ENCODE results near the gene LILRB4. TPM values are rescaled to one million over a fixed set of nuclear protein-coding genes. Genes with fewer than 3 reads are reported as not detected.

Gene LILRB4
- total RNA-seq, 1 experiment from 2014 or later, result not detected

DNA sequence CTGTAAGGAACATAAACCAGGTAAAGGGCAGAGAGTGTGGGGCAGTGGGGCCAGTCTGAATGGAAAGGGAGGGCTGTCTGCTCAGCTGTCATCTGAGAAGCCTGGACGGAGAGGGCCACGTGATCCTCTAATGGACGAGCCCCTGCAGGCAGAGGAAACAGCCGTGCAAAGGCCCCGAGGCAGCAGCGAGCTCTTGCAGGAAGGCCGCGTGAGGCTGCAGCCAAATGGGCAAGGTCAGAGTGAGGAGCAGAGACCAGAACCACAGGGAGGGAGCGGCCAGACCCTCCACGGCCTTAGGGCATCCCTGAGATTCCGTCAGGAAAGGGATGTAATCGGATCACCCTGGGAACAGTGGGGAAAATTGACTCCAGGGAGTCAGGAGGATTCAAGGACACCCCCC lies 4.4 kb downstream of the LILRB4 start:
- ATAC-seq (no peak), DNase-seq (ENCODE audit: low read depth, low spot score) (no peak)
- Histone ChIP-seq H3K27me3 (ENCODE audit: insufficient read depth, low read length) (peaks cover 56% of the 10 kb centered on the region), H3K4me3 (replicated peaks in 1 of 2; ENCODE audit: low read depth in 1 of 2, low read length in 2 of 2) (no peak overlapping the region), H3K9me3 (ENCODE audit: control insufficient read depth in 1 of 2, insufficient read depth in 1 of 2, low read depth in 1 of 2, low read length in 2 of 2) (no peaks in the 10 kb centered on the region), H3K9ac (ENCODE audit: low read length) (no peak overlapping the region), H3K4me2 (ENCODE audit: low read length) (no peak overlapping the region), H4K20me1 (ENCODE audit: insufficient read depth) (no peaks in the 10 kb centered on the region), H3K79me2 (ENCODE audit: insufficient read depth, low read length) (no peaks in the 10 kb centered on the region), H2AFZ (ENCODE audit: low read depth, low read length, poor library complexity, severe bottlenecking) (no peak overlapping the region), H3K9me2 (ENCODE audit: insufficient read depth) (no peaks in the 10 kb centered on the region), H3K27ac (ENCODE audit: low read depth, low read length) (no peak overlapping the region), H3K4me1 (ENCODE audit: control insufficient read depth in 1 of 2, insufficient read depth in 2 of 2, low read length in 2 of 2) (no peaks in the 10 kb centered on the region), H3K36me3 (ENCODE audit: control insufficient read depth in 1 of 2, insufficient read depth in 2 of 2, low read length in 2 of 2) (no peaks in the 10 kb centered on the region)
- POLR2A ChIA-PET, result no interaction called here
- CTCF ChIA-PET, result no interaction called here
- TF ChIP-seq, protein P1, sequence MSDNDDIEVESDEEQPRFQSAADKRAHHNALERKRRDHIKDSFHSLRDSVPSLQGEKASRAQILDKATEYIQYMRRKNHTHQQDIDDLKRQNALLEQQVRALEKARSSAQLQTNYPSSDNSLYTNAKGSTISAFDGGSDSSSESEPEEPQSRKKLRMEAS (IDR thresholded peaks at IDR 0.05), result no peak
- TF ChIP-seq, protein P2, sequence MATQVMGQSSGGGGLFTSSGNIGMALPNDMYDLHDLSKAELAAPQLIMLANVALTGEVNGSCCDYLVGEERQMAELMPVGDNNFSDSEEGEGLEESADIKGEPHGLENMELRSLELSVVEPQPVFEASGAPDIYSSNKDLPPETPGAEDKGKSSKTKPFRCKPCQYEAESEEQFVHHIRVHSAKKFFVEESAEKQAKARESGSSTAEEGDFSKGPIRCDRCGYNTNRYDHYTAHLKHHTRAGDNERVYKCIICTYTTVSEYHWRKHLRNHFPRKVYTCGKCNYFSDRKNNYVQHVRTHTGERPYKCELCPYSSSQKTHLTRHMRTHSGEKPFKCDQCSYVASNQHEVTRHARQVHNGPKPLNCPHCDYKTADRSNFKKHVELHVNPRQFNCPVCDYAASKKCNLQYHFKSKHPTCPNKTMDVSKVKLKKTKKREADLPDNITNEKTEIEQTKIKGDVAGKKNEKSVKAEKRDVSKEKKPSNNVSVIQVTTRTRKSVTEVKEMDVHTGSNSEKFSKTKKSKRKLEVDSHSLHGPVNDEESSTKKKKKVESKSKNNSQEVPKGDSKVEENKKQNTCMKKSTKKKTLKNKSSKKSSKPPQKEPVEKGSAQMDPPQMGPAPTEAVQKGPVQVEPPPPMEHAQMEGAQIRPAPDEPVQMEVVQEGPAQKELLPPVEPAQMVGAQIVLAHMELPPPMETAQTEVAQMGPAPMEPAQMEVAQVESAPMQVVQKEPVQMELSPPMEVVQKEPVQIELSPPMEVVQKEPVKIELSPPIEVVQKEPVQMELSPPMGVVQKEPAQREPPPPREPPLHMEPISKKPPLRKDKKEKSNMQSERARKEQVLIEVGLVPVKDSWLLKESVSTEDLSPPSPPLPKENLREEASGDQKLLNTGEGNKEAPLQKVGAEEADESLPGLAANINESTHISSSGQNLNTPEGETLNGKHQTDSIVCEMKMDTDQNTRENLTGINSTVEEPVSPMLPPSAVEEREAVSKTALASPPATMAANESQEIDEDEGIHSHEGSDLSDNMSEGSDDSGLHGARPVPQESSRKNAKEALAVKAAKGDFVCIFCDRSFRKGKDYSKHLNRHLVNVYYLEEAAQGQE (IDR thresholded peaks at IDR 0.05; ENCODE audit: low read depth), result no peak
- TF ChIP-seq RAD21 (IDR thresholded peaks at IDR 0.05; ENCODE audit: low read depth), result no peak
- no peak for TF ChIP-seq EGR1 (IDR thresholded peaks at IDR 0.05; ENCODE audit: low read depth)
- TF ChIP-seq JUND (IDR thresholded peaks at IDR 0.05), result no peak
- TF ChIP-seq YY1 (IDR thresholded peaks at IDR 0.05; ENCODE audit: extremely low read depth, insufficient replicate concordance, low read depth, low read length), result no peak
- no peak for TF ChIP-seq SRF (IDR thresholded peaks at IDR 0.05; ENCODE audit: low read depth)
- TF ChIP-seq FOSL1 (IDR thresholded peaks at IDR 0.05; ENCODE audit: low read depth), result no peak
- BruUV-seq (replicated peaks), result no TSS peak
- intact Hi-C loops (cut with micrococcal nuclease), result no loop called here
- RAD21 ChIA-PET (ENCODE audit: low non-redundant PET in 1 of 2, low total read pairs in 2 of 2, uncharacterized antibody in 2 of 2, unreplicated experiment in 2 of 2), result no interaction called here

Measured in HCT116 (cell line).